ENCODE results near the gene DNAAF1. TPM values are rescaled to one million over a fixed set of nuclear protein-coding genes. Genes with fewer than 3 reads are reported as not detected.

Gene DNAAF1
- total RNA-seq, 3 donors from 2014 or later (not counting 1 experiment from before 2014, with no cell fraction given): 0.43 to 2.9 (median 0.95) TPM

DNA sequence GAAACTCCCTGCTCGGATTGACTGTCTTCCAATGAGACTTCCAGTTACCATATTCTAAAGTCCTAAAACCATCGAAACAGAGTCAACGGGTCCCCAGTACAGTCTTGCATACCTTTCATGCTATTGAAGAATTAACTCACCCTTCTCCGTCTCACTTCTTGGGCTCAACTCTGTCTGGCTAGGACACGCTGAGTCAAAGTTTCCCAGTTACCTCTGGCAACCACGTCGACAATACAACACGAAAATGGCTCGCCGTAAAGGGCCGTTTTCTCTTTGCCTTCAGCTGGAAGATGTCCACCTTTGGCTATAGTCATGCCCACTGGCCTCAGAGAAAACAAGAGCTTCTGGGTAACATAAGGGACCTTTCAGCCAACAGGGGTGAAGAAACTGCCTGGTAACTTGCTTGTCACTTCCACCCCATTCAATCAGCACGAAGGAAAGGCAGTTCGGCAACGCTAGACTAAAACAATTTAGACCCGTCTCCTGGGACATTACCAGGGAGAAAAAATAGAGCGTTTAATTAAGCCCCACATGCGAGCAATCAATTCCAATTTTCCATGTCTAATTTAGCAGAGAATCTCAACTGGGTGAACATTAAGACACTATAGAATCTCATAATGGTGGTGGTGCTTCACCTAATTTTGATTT is 73.2 kb downstream of the DNAAF1 start:
- Histone ChIP-seq H3K4me3 (ENCODE audit: low read length) (no peak overlapping the region), H3K4me1 (ENCODE audit: control insufficient read depth, insufficient read depth, low read length) (no peaks in the 10 kb centered on the region), H3K9me3 (ENCODE audit: control insufficient read depth, insufficient read depth, low read length) (no peaks in the 10 kb centered on the region), H3K27me3 (ENCODE audit: control insufficient read depth, insufficient read depth, low read length) (no peaks in the 10 kb centered on the region), H3K36me3 (ENCODE audit: control insufficient read depth, insufficient read depth, low read length) (no peaks in the 10 kb centered on the region), H3K27ac (ENCODE audit: low read length) (no peak overlapping the region)
- Mint-ChIP-seq H3K27ac (no peak overlapping the region), H3K9me3 (no peaks in the 10 kb centered on the region), H3K27me3 (ENCODE audit: low read depth in 2 of 2) (peaks cover 0 to 3% of the 10 kb centered on the region in 2 donors), H3K4me1 (no peaks in the 10 kb centered on the region), H3K36me3 (no peaks in the 10 kb centered on the region), H3K4me3 (no peak overlapping the region)
- ATAC-seq (no peak), DNase-seq (no peak)
- intact Hi-C loops (cut with micrococcal nuclease): no loop called here
- no peak for TF ChIP-seq CTCF (IDR thresholded peaks at IDR 0.05)
- WGBS (ENCODE audit: insufficient coverage): 86% methylated on average over 16 of the region's 17 CpGs

DNA sequence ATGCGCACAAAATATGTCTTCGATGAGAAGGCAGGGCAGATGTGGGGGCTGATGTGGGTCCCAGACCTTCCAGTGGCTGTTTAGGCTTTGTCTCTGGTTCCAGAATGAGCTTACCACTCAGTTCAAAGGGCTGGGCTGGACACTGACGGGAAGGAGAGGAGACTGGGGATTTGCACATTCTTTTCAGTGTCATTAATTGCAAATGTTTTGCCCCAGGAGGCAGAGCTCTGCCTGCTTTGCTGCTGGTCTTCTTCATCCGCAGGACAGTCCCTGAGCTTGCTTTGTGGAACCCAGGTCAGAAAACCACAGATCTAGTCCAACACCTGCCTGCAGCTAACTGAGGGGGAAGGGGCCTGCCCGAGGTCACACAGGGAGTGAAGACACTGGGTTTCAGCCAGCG is 73.8 kb downstream of the DNAAF1 start:
- no peak for ATAC-seq
- no peaks in the 10 kb centered on the region for H3K9me3 ChIP-seq (ENCODE audit: control insufficient read depth, insufficient read depth, low read length)
- H3K27me3 Mint-ChIP-seq (ENCODE audit: low read depth in 2 of 2): peaks cover 0 to 3% of the 10 kb centered on the region in 2 donors
- no peak for DNase-seq
- 75% methylated on average over 6 of the region's 6 CpGs for WGBS (ENCODE audit: insufficient coverage)
- intact Hi-C loops (cut with micrococcal nuclease): no loop called here
- no peak for TF ChIP-seq CTCF (IDR thresholded peaks at IDR 0.05)
- H3K27ac ChIP-seq (ENCODE audit: low read length): no peak overlapping the region
- no peak overlapping the region for H3K4me3 ChIP-seq (ENCODE audit: low read length)
- H3K9me3 Mint-ChIP-seq: no peaks in the 10 kb centered on the region
- H3K4me1 Mint-ChIP-seq: no peaks in the 10 kb centered on the region
- no peaks in the 10 kb centered on the region for H3K27me3 ChIP-seq (ENCODE audit: control insufficient read depth, insufficient read depth, low read length)
- H3K4me1 ChIP-seq (ENCODE audit: control insufficient read depth, insufficient read depth, low read length): no peaks in the 10 kb centered on the region
- H3K36me3 Mint-ChIP-seq: no peaks in the 10 kb centered on the region
- H3K27ac Mint-ChIP-seq: no peak overlapping the region
- H3K36me3 ChIP-seq (ENCODE audit: control insufficient read depth, insufficient read depth, low read length): no peaks in the 10 kb centered on the region
- H3K4me3 Mint-ChIP-seq: no peak overlapping the region

- DNase-seq (no peak), ATAC-seq (no peak)
- H3K27ac Mint-ChIP-seq: no peak overlapping the region
- no peaks in the 10 kb centered on the region for H3K4me1 ChIP-seq (ENCODE audit: control insufficient read depth, insufficient read depth, low read length)
- no peak for TF ChIP-seq CTCF (IDR thresholded peaks at IDR 0.05)
- no peaks in the 10 kb centered on the region for H3K9me3 Mint-ChIP-seq
- H3K4me3 Mint-ChIP-seq: no peak overlapping the region
- no peaks in the 10 kb centered on the region for H3K9me3 ChIP-seq (ENCODE audit: control insufficient read depth, insufficient read depth, low read length)
- 88% methylated on average over 1 of the region's 1 CpG for WGBS (ENCODE audit: insufficient coverage)
- intact Hi-C loops (cut with micrococcal nuclease): no loop called here
- no peaks in the 10 kb centered on the region for H3K36me3 ChIP-seq (ENCODE audit: control insufficient read depth, insufficient read depth, low read length)
- no peaks in the 10 kb centered on the region for H3K4me1 Mint-ChIP-seq
- no peak overlapping the region for H3K27ac ChIP-seq (ENCODE audit: low read length)
- peaks cover 0 to 3% of the 10 kb centered on the region in 2 donors for H3K27me3 Mint-ChIP-seq (ENCODE audit: low read depth in 2 of 2)
- H3K36me3 Mint-ChIP-seq: no peaks in the 10 kb centered on the region
- no peak overlapping the region for H3K4me3 ChIP-seq (ENCODE audit: low read length)
- no peaks in the 10 kb centered on the region for H3K27me3 ChIP-seq (ENCODE audit: control insufficient read depth, insufficient read depth, low read length)
Measured at GRCh38 chr16:84220851-84221250, 75.7 kb downstream of the DNAAF1 start.

- no peaks in the 10 kb centered on the region for H3K9me3 Mint-ChIP-seq
- H3K9me3 ChIP-seq (ENCODE audit: control insufficient read depth, insufficient read depth, low read length): no peaks in the 10 kb centered on the region
- H3K4me3 ChIP-seq (ENCODE audit: low read length): no peak overlapping the region
- no peaks in the 10 kb centered on the region for H3K4me1 ChIP-seq (ENCODE audit: control insufficient read depth, insufficient read depth, low read length)
- TF ChIP-seq CTCF (IDR thresholded peaks at IDR 0.05): no peak
- intact Hi-C loops (cut with micrococcal nuclease): no loop called here
- no peak for ATAC-seq
- H3K27ac ChIP-seq (ENCODE audit: low read length): no peak overlapping the region
- H3K27me3 Mint-ChIP-seq (ENCODE audit: low read depth in 2 of 2): peaks cover 0 to 6% of the 10 kb centered on the region in 2 donors
- no peaks in the 10 kb centered on the region for H3K36me3 Mint-ChIP-seq
- no peak overlapping the region for H3K4me3 Mint-ChIP-seq
- no peak overlapping the region for H3K27ac Mint-ChIP-seq
- no peaks in the 10 kb centered on the region for H3K27me3 ChIP-seq (ENCODE audit: control insufficient read depth, insufficient read depth, low read length)
- H3K4me1 Mint-ChIP-seq: no peaks in the 10 kb centered on the region
- 81% methylated on average over 4 of the region's 4 CpGs for WGBS (ENCODE audit: insufficient coverage)
- no peaks in the 10 kb centered on the region for H3K36me3 ChIP-seq (ENCODE audit: control insufficient read depth, insufficient read depth, low read length)
- DNase-seq: no peak
Measured at GRCh38 chr16:84223456-84223855, 78.3 kb downstream of the DNAAF1 start.
